Gastrocnemius medialis (tissue), 4 donors: Measurements from ENCODE around the gene PSG6. TPM values are rescaled to one million over a fixed set of nuclear protein-coding genes. Genes with fewer than 3 reads are reported as not detected.
"Not testable (repeated sequence)": the region's sequence is repeated elsewhere in the genome, so short reads cannot be mapped to it uniquely, and the experiment has no call there.

Experiments
- ATAC-seq, 2 donors: fragments of 150-250 bp; one replicate each; pipeline ENCODE4 v1.9.1; 2016
- DNase-seq, 2 donors: peaks; one replicate each; pipeline ENCODE4 v3.0.0-alpha.2; 2019
- H3K27ac ChIP-seq, 4 donors: fragments of 200-600 bp; sonication (generic); 1 replicate in 1 of 4; 2 replicates in 3 of 4; pipeline ENCODE4 v1.5.1; 2016 to 2018; ENCODE audit warnings: mild to moderate bottlenecking in 2 of 4, moderate library complexity in 1 of 4
- H3K27me3 ChIP-seq, 3 donors: fragments of 200-600 bp; sonication (generic) in 2 of 3; 1 replicate in 1 of 3; 2 replicates in 2 of 3; pipeline versions ENCODE4 v1.5.1 to v1.6.0; 2016 to 2019; ENCODE audit warnings: mild to moderate bottlenecking in 1 of 3, moderate library complexity in 1 of 3
- H3K36me3 ChIP-seq, 2 donors: fragments of 200-600 bp; sonication (generic) in 1 of 2; one replicate each; pipeline ENCODE4 v1.5.1; 2017 to 2018
- H3K4me1 ChIP-seq, 2 donors: fragments of 200-600 bp; sonication (generic) in 1 of 2; one replicate each; pipeline ENCODE4 v1.5.1; 2016 to 2017; ENCODE audit warnings: mild to moderate bottlenecking in 2 of 2
- H3K4me3 ChIP-seq, 4 donors: fragments of 200-600 bp; sonication (generic) in 3 of 4; 1 replicate in 1 of 4; 2 replicates in 3 of 4; pipeline ENCODE4 v1.5.1; 2016 to 2019; ENCODE audit warnings: mild to moderate bottlenecking in 2 of 4
- H3K9me3 ChIP-seq, 3 donors: fragments of 200-600 bp; sonication (generic) in 2 of 3; 1 replicate in 1 of 3; 2 replicates in 2 of 3; pipeline ENCODE4 v1.5.1; 2016 to 2019
- CTCF ChIP-seq, 5 experiments: fragments of 450-650 bp in 3 of 5; fragments of 200-600 bp in 2 of 5; sonication (generic) in 2 of 5; IDR thresholded peaks in 4 of 5; conservative IDR thresholded peaks in 1 of 5; 1 replicate in 4 of 5; 2 replicates in 1 of 5; pipeline ENCODE4 v1.5.1; 2016 to 2019; ENCODE audit warnings: antibody characterized with exemption in 5 of 5, mild to moderate bottlenecking in 3 of 5, moderate library complexity in 3 of 5
- POLR2A ChIP-seq, 2 donors: fragments of 450-650 bp; IDR thresholded peaks; one replicate each; pipeline ENCODE4 v1.6.1; 2017; ENCODE audit warnings: antibody characterized with exemption in 2 of 2, mild to moderate bottlenecking in 2 of 2, moderate library complexity in 2 of 2
- in situ Hi-C, 4 donors: fragments of 200-750 bp; cut with MboI; loops; one replicate each; pipeline versions ENCODE4 v1.15.0 to v1.8.0; 2017; ENCODE audit warnings: low sequenced_read_pairs in 4 of 4
- intact Hi-C: fragments of 100-400 bp; cut with DNase I; formaldehyde crosslinking; loops from one replicate; pipeline ENCODE4 v1.15.1; 2023; ENCODE audit warnings: low total_unique reads
- total RNA-seq, 4 donors: library from RNA; depleted of rRNA; stranded (reverse); fragments of >200 nt; gene quantifications; one replicate each; pipeline versions ENCODE4 v1.1.0 to v1.2.3, GENCODE V29; 2016

The PSG6 gene
- not detected for total RNA-seq

GRCh38 chr19:42917634-42918033, at the start of gene PSG6:
Gene PSG6 (minus strand): TSS chr19:42917894. CDS start chr19:42917792, 102 bp downstream.
- H3K27ac ChIP-seq, intact Hi-C loops, in situ Hi-C loops, H3K4me3 ChIP-seq, H3K9me3 ChIP-seq, H3K36me3 ChIP-seq, DNase-seq, ATAC-seq, H3K4me1 ChIP-seq, H3K27me3 ChIP-seq: not testable (repeated sequence)

- ATAC-seq (no peak), DNase-seq (no peak)
- Histone ChIP-seq H3K27ac (no peak overlapping the region), H3K36me3 (no peaks in the 10 kb centered on the region), H3K4me1 (no peaks in the 10 kb centered on the region), H3K4me3 (no peak overlapping the region), H3K27me3 (no peaks in the 10 kb centered on the region), H3K9me3 (no peaks in the 10 kb centered on the region)
- in situ Hi-C loops (no loop called here), intact Hi-C loops (no loop called here)
- TF ChIP-seq POLR2A (IDR thresholded peaks at IDR 0.05) (no peak), CTCF (IDR thresholded peaks at IDR 0.05 in 4 of 5, conservative IDR thresholded peaks at IDR 0.05 in 1 of 5) (no peak)
Observed at GRCh38 chr19:42965176-42965575, 47.5 kb upstream of the PSG6 start.

- DNase-seq (no peak), ATAC-seq (no peak)
- intact Hi-C loops = no loop called here
- TF ChIP-seq POLR2A (IDR thresholded peaks at IDR 0.05) (no peak), CTCF (IDR thresholded peaks at IDR 0.05 in 4 of 5, conservative IDR thresholded peaks at IDR 0.05 in 1 of 5) (no peak)
- Histone ChIP-seq H3K27ac (no peak overlapping the region), H3K4me1 (no peaks in the 10 kb centered on the region), H3K36me3 (no peaks in the 10 kb centered on the region), H3K9me3 (no peaks in the 10 kb centered on the region), H3K27me3 (no peaks in the 10 kb centered on the region), H3K4me3 (no peak overlapping the region)
- in situ Hi-C loops = no loop called here
Observed at GRCh38 chr19:42961119-42961518, 43.4 kb upstream of the PSG6 start.

GRCh38 chr19:42952126-42952525, 34.4 kb upstream of the PSG6 start:
- H3K27ac ChIP-seq, DNase-seq, H3K4me3 ChIP-seq, H3K4me1 ChIP-seq, ATAC-seq, H3K9me3 ChIP-seq, in situ Hi-C loops, H3K27me3 ChIP-seq, intact Hi-C loops, H3K36me3 ChIP-seq: not testable (repeated sequence)

- in situ Hi-C loops, H3K27me3 ChIP-seq, H3K9me3 ChIP-seq, H3K27ac ChIP-seq, ATAC-seq, H3K36me3 ChIP-seq, H3K4me3 ChIP-seq, intact Hi-C loops, DNase-seq, H3K4me1 ChIP-seq: not testable (repeated sequence)
Observed at GRCh38 chr19:42951476-42951875, 33.8 kb upstream of the PSG6 start.

GRCh38 chr19:42942187-42942789, 24.6 kb upstream of the PSG6 start:
- no peak overlapping the region for H3K27ac ChIP-seq
- ATAC-seq (no peak), DNase-seq (no peak)
- no peaks in the 10 kb centered on the region for H3K36me3 ChIP-seq
- TF ChIP-seq POLR2A (IDR thresholded peaks at IDR 0.05) (no peak), CTCF (IDR thresholded peaks at IDR 0.05 in 4 of 5, conservative IDR thresholded peaks at IDR 0.05 in 1 of 5) (no peak)
- H3K4me3 ChIP-seq = no peak overlapping the region
- in situ Hi-C loops = no loop called here
- H3K9me3 ChIP-seq = no peaks in the 10 kb centered on the region
- no peaks in the 10 kb centered on the region for H3K27me3 ChIP-seq
- H3K4me1 ChIP-seq = no peaks in the 10 kb centered on the region
- intact Hi-C loops = no loop called here

GRCh38 chr19:42937107-42937506, 19.4 kb upstream of the PSG6 start, which contains the start of gene PSG7:
Gene PSG7 (minus strand): TSS chr19:42937207. CDS start chr19:42937076, 131 bp downstream.
- H3K36me3 ChIP-seq, ATAC-seq, DNase-seq, in situ Hi-C loops, H3K9me3 ChIP-seq, intact Hi-C loops, H3K4me3 ChIP-seq, H3K27ac ChIP-seq, H3K27me3 ChIP-seq, H3K4me1 ChIP-seq: not testable (repeated sequence)

- H3K27me3 ChIP-seq, H3K27ac ChIP-seq, DNase-seq, H3K36me3 ChIP-seq, H3K9me3 ChIP-seq, ATAC-seq, H3K4me1 ChIP-seq, in situ Hi-C loops, H3K4me3 ChIP-seq: not testable (repeated sequence)
- intact Hi-C loops = loop anchor here (5.0 kb wide), 1 partner anchor 98 kb away; no protein-coding TSS in a partner anchor
Observed at GRCh38 chr19:42934726-42935125, 17.0 kb upstream of the PSG6 start.

GRCh38 chr19:42934183-42934582, 16.5 kb upstream of the PSG6 start:
- H3K36me3 ChIP-seq, H3K27me3 ChIP-seq, H3K4me1 ChIP-seq, H3K9me3 ChIP-seq, in situ Hi-C loops, DNase-seq, ATAC-seq, H3K4me3 ChIP-seq, H3K27ac ChIP-seq: not testable (repeated sequence)
- intact Hi-C loops = loop anchor here (5.0 kb wide), 1 partner anchor 98 kb away; no protein-coding TSS in a partner anchor
